IMR-90 (cell line): Measurements from ENCODE around the gene ESR1. TPM values are rescaled to one million over a fixed set of nuclear protein-coding genes. Genes with fewer than 3 reads are reported as not detected.
"Not testable (repeated sequence)": the region's sequence is repeated elsewhere in the genome, so short reads cannot be mapped to it uniquely, and the experiment has no call there.

Experiments used
- ATAC-seq: fragments of 200-7000 bp; cut with Tn5 transposase; 2 replicates; pipeline ENCODE4 v1.9.1; 2020; ENCODE audit warnings: low read depth, mild to moderate bottlenecking, moderate library complexity
- BruUV-seq: library from RNA; stranded (reverse); fragments of 400-500 nt; replicated peaks from 2 replicates; lab custom pipeline; 2021; lab: Mats Ljungman, UMichigan
- CTCF ChIA-PET: fragments of 300-600 bp; formaldehyde crosslinking; extraction: SDS; loops from one replicate; lab custom pipeline; 2021; ENCODE audit warnings: antibody characterized with exemption; lab: Yijun Ruan, JAX
- POLR2A ChIA-PET: fragments of 300-600 bp; sonication (Branson Sonifier 250); formaldehyde crosslinking; loops from one replicate; lab custom pipeline; 2022; ENCODE audit warnings: antibody characterized with exemption; ENCODE audit not compliant: unreplicated experiment; lab: Charles Lee
- DNase-seq: peaks from one replicate; pipeline ENCODE4 v3.0.0; 2013
- H2AFZ ChIP-seq: replicated peaks from 2 replicates; pipeline ENCODE3; 2013; ENCODE audit warnings: low read length, mild to moderate bottlenecking; ENCODE audit not compliant: poor library complexity
- H2AK5ac ChIP-seq: 2 replicates; pipeline ENCODE4 v1.6.1; 2013; ENCODE audit warnings: low read depth, low read length, inconsistent platforms
- H2AK9ac ChIP-seq: replicated peaks from 2 replicates; pipeline ENCODE3; 2013; ENCODE audit warnings: mild to moderate bottlenecking, low read depth, low read length, moderate library complexity; ENCODE audit not compliant: poor library complexity
- H2BK120ac ChIP-seq: 2 replicates; pipeline ENCODE4 v1.6.1; 2013; ENCODE audit warnings: low read depth, low read length, inconsistent platforms
- H2BK15ac ChIP-seq: 3 replicates; pipeline ENCODE4 v1.6.1; 2013; ENCODE audit warnings: low read depth, low read length, inconsistent platforms
- H2BK20ac ChIP-seq: 2 replicates; pipeline ENCODE4 v1.6.1; 2013; ENCODE audit warnings: low read depth, mild to moderate bottlenecking, inconsistent platforms, low read length, moderate library complexity
- H2BK5ac ChIP-seq: 2 replicates; pipeline ENCODE4 v1.6.1; 2013; ENCODE audit warnings: mild to moderate bottlenecking, low read depth, low read length, inconsistent platforms; ENCODE audit not compliant: poor library complexity, severe bottlenecking
- H3K14ac ChIP-seq: replicated peaks from 2 replicates; pipeline ENCODE4 v1.6.1; 2013; ENCODE audit warnings: low read depth, low read length, inconsistent platforms
- H3K18ac ChIP-seq: 2 replicates; pipeline ENCODE4 v1.6.1; 2013; ENCODE audit warnings: low read depth, low read length, control low read depth
- H3K23ac ChIP-seq: 2 replicates; pipeline ENCODE4 v1.6.1; 2013; ENCODE audit warnings: low read depth, low read length, inconsistent platforms
- H3K27ac ChIP-seq: 2 replicates; pipeline ENCODE4 v1.5.1; 2013; ENCODE audit warnings: mild to moderate bottlenecking, control low read depth, low read length; ENCODE audit not compliant: insufficient read depth
- H3K27me3 ChIP-seq: 2 replicates; pipeline ENCODE4 v1.6.1; 2013; ENCODE audit warnings: low read length; ENCODE audit not compliant: control insufficient read depth, insufficient read depth
- H3K36me3 ChIP-seq: 2 replicates; pipeline ENCODE4 v1.6.1; 2013; ENCODE audit warnings: low read length, mixed read lengths; ENCODE audit not compliant: control insufficient read depth, insufficient read depth
- H3K4ac ChIP-seq: 2 replicates; pipeline ENCODE4 v1.6.1; 2013; ENCODE audit warnings: low read depth, low read length, inconsistent platforms
- H3K4me1 ChIP-seq: 2 replicates; pipeline ENCODE4 v1.6.1; 2013; ENCODE audit warnings: low read length, mixed read lengths; ENCODE audit not compliant: control insufficient read depth, insufficient read depth
- H3K4me2 ChIP-seq: 2 replicates; pipeline ENCODE4 v1.6.1; 2013; ENCODE audit warnings: low read depth, mild to moderate bottlenecking, control low read depth, low read length, moderate library complexity
- H3K4me3 ChIP-seq: 2 replicates; pipeline ENCODE4 v1.5.1; 2013; ENCODE audit warnings: low read depth, mild to moderate bottlenecking, control low read depth, low read length, moderate library complexity; ENCODE audit not compliant: insufficient read depth
- H3K56ac ChIP-seq: 2 replicates; pipeline ENCODE4 v1.6.1; 2013; ENCODE audit warnings: low read length, inconsistent platforms; ENCODE audit not compliant: insufficient read depth; ENCODE audit errors: extremely low read depth
- H3K79me1 ChIP-seq, 2 experiments: 2 replicates each; pipeline ENCODE4 v1.6.1; 2013; ENCODE audit warnings: low read length in 2 of 2, inconsistent platforms in 1 of 2, low read depth in 1 of 2
- H3K9ac ChIP-seq: 2 replicates; pipeline ENCODE4 v1.6.1; 2013; ENCODE audit warnings: low read depth, low read length, control low read depth
- H3K9me1 ChIP-seq: 2 replicates; pipeline ENCODE4 v1.6.1; 2013; ENCODE audit warnings: low read length, inconsistent platforms; ENCODE audit not compliant: insufficient read depth
- H3K9me3 ChIP-seq: 2 replicates; pipeline ENCODE4 v1.6.1; 2013; ENCODE audit warnings: low read length; ENCODE audit not compliant: control insufficient read depth, insufficient read depth
- H4K20me1 ChIP-seq: 2 replicates; pipeline ENCODE4 v1.6.1; 2013; ENCODE audit warnings: low read length, inconsistent platforms; ENCODE audit not compliant: insufficient read depth
- H4K5ac ChIP-seq: 2 replicates; pipeline ENCODE4 v1.6.1; 2013; ENCODE audit warnings: mild to moderate bottlenecking, low read depth, low read length, control low read depth
- H4K8ac ChIP-seq, 2 experiments: 2 replicates each; pipeline ENCODE4 v1.6.1; 2013; ENCODE audit warnings: low read depth in 2 of 2, low read length in 2 of 2, control low read depth in 1 of 2, inconsistent platforms in 1 of 2
- H4K91ac ChIP-seq: 2 replicates; pipeline ENCODE4 v1.6.1; 2013; ENCODE audit warnings: low read depth, low read length, inconsistent platforms; ENCODE audit not compliant: insufficient read depth
- WGBS, 2 experiments: methylation state at CpG; one replicate each; pipeline versions ENCODE4 v1.1.5 to v1.1.7; 2013; ENCODE audit warnings: missing lambda C conversion rate in 2 of 2; ENCODE audit not compliant: insufficient read length in 1 of 2; ENCODE audit errors: extremely low coverage in 2 of 2; 5-methylcytosine and 5-hydroxymethylcytosine counted together
- dilution Hi-C: fragments of 300-500 bp; cut with HindIII; formaldehyde crosslinking; loops from one replicate; pipeline ENCODE4 v1.14.3; 2018; ENCODE audit warnings: low sequenced_read_pairs; ENCODE audit not compliant: unreplicated experiment
- in situ Hi-C: fragments of 300-500 bp; cut with MboI; formaldehyde crosslinking; loops from 3 replicates; pipeline ENCODE4 v1.14.3; 2019; ENCODE audit warnings: low sequenced_read_pairs, inconsistent platforms, mixed read lengths
- intact Hi-C: fragments of 100-400 bp; cut with micrococcal nuclease; formaldehyde crosslinking; loops from 2 replicates; pipeline ENCODE4 v1.10.0; 2022
- polyA plus RNA-seq, 3 experiments: library from polyadenylated mRNA; depleted of rRNA; stranded (reverse); fragments of >200 nt; gene quantifications; 2 replicates each; pipeline ENCODE4 v1.2.3, GENCODE V29; 2012; ENCODE audit warnings: low replicate concordance in 1 of 3
- total RNA-seq: library from RNA; depleted of rRNA; stranded (reverse); fragments of >200 nt; gene quantifications from 2 replicates; pipeline ENCODE4 v1.2.3, GENCODE V29; 2012

Gene ESR1
- total and polyA plus RNA-seq, 2 of the 4 experiments (the other 2 are of a cell fraction): not detected

- WGBS, 2 experiments: no CpG with 5 or more reads among the region's 4 CpGs
Measured at GRCh38 chr6:151964412-151964811, 156.9 kb downstream of the ESR1 start.

More at GRCh38 chr6:151964412-151964811, 156.9 kb downstream of the ESR1 start:
- H4K5ac ChIP-seq, H3K4me1 ChIP-seq, H2BK120ac ChIP-seq, H3K9me3 ChIP-seq, H3K27me3 ChIP-seq, H2BK15ac ChIP-seq, ATAC-seq, BruUV-seq, H3K18ac ChIP-seq, DNase-seq, H3K36me3 ChIP-seq, H3K23ac ChIP-seq, H3K4me3 ChIP-seq, H2BK20ac ChIP-seq, H3K4me2 ChIP-seq, dilution Hi-C loops, H2AK9ac ChIP-seq, H4K91ac ChIP-seq, H3K79me1 ChIP-seq, H4K8ac ChIP-seq, H3K9ac ChIP-seq, H4K20me1 ChIP-seq, CTCF ChIA-PET, H2BK5ac ChIP-seq, H3K4ac ChIP-seq, H3K27ac ChIP-seq, intact Hi-C loops, POLR2A ChIA-PET, H2AFZ ChIP-seq, H3K14ac ChIP-seq, in situ Hi-C loops, H3K56ac ChIP-seq, H2AK5ac ChIP-seq, H3K9me1 ChIP-seq: not testable (repeated sequence)
